Measurements from ENCODE around the gene NAPA.
"Not testable (repeated sequence)": the region's sequence is repeated elsewhere in the genome, so short reads cannot be mapped to it uniquely, and the experiment has no call there.

- TF ChIP-seq, protein P1, sequence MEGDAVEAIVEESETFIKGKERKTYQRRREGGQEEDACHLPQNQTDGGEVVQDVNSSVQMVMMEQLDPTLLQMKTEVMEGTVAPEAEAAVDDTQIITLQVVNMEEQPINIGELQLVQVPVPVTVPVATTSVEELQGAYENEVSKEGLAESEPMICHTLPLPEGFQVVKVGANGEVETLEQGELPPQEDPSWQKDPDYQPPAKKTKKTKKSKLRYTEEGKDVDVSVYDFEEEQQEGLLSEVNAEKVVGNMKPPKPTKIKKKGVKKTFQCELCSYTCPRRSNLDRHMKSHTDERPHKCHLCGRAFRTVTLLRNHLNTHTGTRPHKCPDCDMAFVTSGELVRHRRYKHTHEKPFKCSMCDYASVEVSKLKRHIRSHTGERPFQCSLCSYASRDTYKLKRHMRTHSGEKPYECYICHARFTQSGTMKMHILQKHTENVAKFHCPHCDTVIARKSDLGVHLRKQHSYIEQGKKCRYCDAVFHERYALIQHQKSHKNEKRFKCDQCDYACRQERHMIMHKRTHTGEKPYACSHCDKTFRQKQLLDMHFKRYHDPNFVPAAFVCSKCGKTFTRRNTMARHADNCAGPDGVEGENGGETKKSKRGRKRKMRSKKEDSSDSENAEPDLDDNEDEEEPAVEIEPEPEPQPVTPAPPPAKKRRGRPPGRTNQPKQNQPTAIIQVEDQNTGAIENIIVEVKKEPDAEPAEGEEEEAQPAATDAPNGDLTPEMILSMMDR (IDR thresholded peaks at IDR 0.05) = not testable (repeated sequence)
- not testable (repeated sequence) for TF ChIP-seq POLR2A (IDR thresholded peaks at IDR 0.05)
Observed at GRCh38 chr19:47486220-47486619, 28.6 kb downstream of the NAPA start.

Data from testis (tissue), 2 donors.